Heart left ventricle (tissue), 16 donors: ENCODE results near the gene RUBCNL. TPM values are rescaled to one million over a fixed set of nuclear protein-coding genes. Genes with fewer than 3 reads are reported as not detected.

Experiments used
- ATAC-seq, 4 donors: fragments of 200-7000 bp; cut with Tn5 transposase; one replicate each; pipeline ENCODE4 v1.9.1; 2020 to 2022; ENCODE audit warnings: moderate library complexity in 4 of 4, mild to moderate bottlenecking in 3 of 4, moderate number of reproducible peaks in 1 of 4
- DNase-seq, 5 donors: peaks; one replicate each; pipeline ENCODE4 v3.0.0-alpha.2; 2020
- H3K27ac ChIP-seq, 12 donors: fragments of 200-600 bp; sonication (generic) in 4 of 12; one replicate each; pipeline versions ENCODE4 v1.5.0 to v1.8.0; 2016 to 2022; ENCODE audit warnings: mild to moderate bottlenecking in 2 of 12
- H3K27me3 ChIP-seq, 9 donors: fragments of 200-600 bp; sonication (generic) in 2 of 9; one replicate each; pipeline versions ENCODE4 v1.5.1 to v1.8.0; 2016 to 2022; ENCODE audit warnings: mild to moderate bottlenecking in 3 of 9
- H3K36me3 ChIP-seq, 9 donors: fragments of 200-600 bp; sonication (generic) in 2 of 9; one replicate each; pipeline versions ENCODE4 v1.5.0 to v1.8.0; 2018 to 2022; ENCODE audit warnings: mild to moderate bottlenecking in 2 of 9
- H3K4me1 ChIP-seq, 12 donors: fragments of 200-600 bp; sonication (generic) in 4 of 12; one replicate each; pipeline versions ENCODE4 v1.5.0 to v1.8.0; 2016 to 2022; ENCODE audit warnings: mild to moderate bottlenecking in 3 of 12
- H3K4me3 ChIP-seq, 12 donors: fragments of 200-600 bp; sonication (generic) in 4 of 12; one replicate each; pipeline versions ENCODE4 v1.5.0 to v1.8.0; 2017 to 2022; ENCODE audit warnings: mild to moderate bottlenecking in 9 of 12, moderate library complexity in 4 of 12
- H3K9me3 ChIP-seq, 12 donors: fragments of 200-600 bp; sonication (generic) in 4 of 12; one replicate each; pipeline versions ENCODE4 v1.5.0 to v1.8.0; 2016 to 2022; ENCODE audit warnings: mild to moderate bottlenecking in 1 of 12
- CTCF ChIP-seq, 12 donors: fragments of 200-600 bp; sonication (generic) in 4 of 12; IDR thresholded peaks; one replicate each; pipeline versions ENCODE4 v1.5.0 to v1.8.0; 2018 to 2022; ENCODE audit warnings: antibody characterized with exemption in 12 of 12, mild to moderate bottlenecking in 5 of 12
- POLR2A ChIP-seq, 2 donors: fragments of 450-650 bp; IDR thresholded peaks; one replicate each; pipeline ENCODE4 v1.6.1; 2017; ENCODE audit warnings: antibody characterized with exemption in 2 of 2, mild to moderate bottlenecking in 2 of 2, moderate library complexity in 2 of 2
- WGBS, 4 donors: extraction: QIAGEN DNeasy Blood & Tissue Kit in 2 of 4; methylation state at CpG; one replicate each; pipeline versions ENCODE4 v1.1.5 to v1.1.7; 2013 to 2018; 5-methylcytosine and 5-hydroxymethylcytosine counted together
- intact Hi-C, 10 donors: fragments of 100-400 bp; cut with DNase I; formaldehyde crosslinking; loops; one replicate each; pipeline versions ENCODE4 v1.11.1 to v1.14.2; 2022
- polyA plus RNA-seq, 2 donors: library from polyadenylated mRNA; stranded (reverse); fragments of 200-250 nt; gene quantifications; one replicate each; pipeline ENCODE4 v1.2.3, GENCODE V29; 2013
- total RNA-seq, 9 donors: library from RNA; depleted of rRNA in 2 of 9; stranded (reverse); fragments of >200 nt in 2 of 9; fragmentation: NEBNext Ultra II Directional in 3 of 9; extraction: Animal tissue kit (Norgen Biotek cat#: 25700) in 3 of 9; gene quantifications; one replicate each; pipeline versions ENCODE4 v1.1.0 to v1.2.4, GENCODE V29; 2016 to 2023
- donor health status: ischemic (EF 13 %, LVEDD 7.1; RV severe dilation, severe dysfunction).
- donor health status: healthy with polysubstance abuse.
- donor health status: DM: no; HTN: yes; CAD: no.
- donor health status: DM: no; HTN: no; CAD: no.
- donor health status: ischemic (EF 25% LVEDD 6.9; RV normal size, moderate dysfunction).
- donor health status: ischemic (EF 25% LVEDD 5.7; RV mildly dilated, moderate dysfunction).
- donor health status: healthy.
- donor health status: DM: yes; HTN: yes; CAD: no.
- donor health status: ischemic (EF 35%, LVEDD 5.7; RV mildly dilated, moderate dysfunction).
- donor health status: nonischemic (EF 11% LVEDD 7.7; RV severe dilation, severe dysfunction).
- donor health status: DM: yes; HTN: yes; CAD: no.
- donor health status: PGD.
- donor health status: ischemic (EF 29% LVEDD 5.4; RV normal size, mild dysfunction).
- donor health status: nonischemic (EF 23%, LVEDD 6.1; RV moderate dilation, normal function).

RUBCNL gene
- total and polyA plus RNA-seq, 11 donors, result 0.25 to 5.9 (median 0.44) TPM; not detected in 1

GRCh38 chr13:46342538-46342937 is 44.5 kb downstream of the RUBCNL start:
- no peak for DNase-seq
- Histone ChIP-seq H3K27me3 (no peaks in the 10 kb centered on the region), H3K27ac (peak overlapping the region in 1 of 12 donors; percentile 78), H3K4me3 (no peak overlapping the region), H3K9me3 (no peaks in the 10 kb centered on the region), H3K4me1 (peaks cover 0 to 38% (median 0%) of the 10 kb centered on the region in 12 donors), H3K36me3 (no peaks in the 10 kb centered on the region)
- WGBS, 4 donors, result 69 to 75% (median 72%) methylated on average over 3 of the region's 3 CpGs
- intact Hi-C loops, result no loop called here
- TF ChIP-seq POLR2A (IDR thresholded peaks at IDR 0.05) (no peak), CTCF (IDR thresholded peaks at IDR 0.05) (no peak)
- ATAC-seq, result no peak

GRCh38 chr13:46341112-46341711 is 45.8 kb downstream of the RUBCNL start:
- TF ChIP-seq POLR2A (IDR thresholded peaks at IDR 0.05) (no peak), CTCF (IDR thresholded peaks at IDR 0.05) (no peak)
- no peak for DNase-seq
- Histone ChIP-seq H3K27me3 (no peaks in the 10 kb centered on the region), H3K27ac (peak overlapping the region in 3 of 12 donors; percentile 13 to 78 (median 43)), H3K4me3 (no peak overlapping the region), H3K4me1 (peaks cover 0 to 38% (median 0%) of the 10 kb centered on the region in 12 donors), H3K9me3 (peaks cover 0 to 6% (median 0%) of the 10 kb centered on the region in 12 donors), H3K36me3 (no peaks in the 10 kb centered on the region)
- peak; percentile 26 to 68 (median 57) for ATAC-seq
- WGBS, 4 donors, result 78 to 100% (median 80%) methylated on average over 1 of the region's 1 CpG
- intact Hi-C loops, result no loop called here

GRCh38 chr13:46340631-46341111 is 46.4 kb downstream of the RUBCNL start:
- Histone ChIP-seq H3K9me3 (peaks cover 0 to 6% (median 0%) of the 10 kb centered on the region in 12 donors), H3K4me1 (peaks cover 0 to 38% (median 0%) of the 10 kb centered on the region in 12 donors), H3K27me3 (no peaks in the 10 kb centered on the region), H3K36me3 (no peaks in the 10 kb centered on the region), H3K4me3 (no peak overlapping the region), H3K27ac (peak overlapping the region in 2 of 12 donors; percentile 43 to 78)
- ATAC-seq (no peak), DNase-seq (no peak)
- WGBS, 4 donors, result 88 to 95% (median 94%) methylated on average over 3 of the region's 3 CpGs
- intact Hi-C loops, result no loop called here
- TF ChIP-seq CTCF (IDR thresholded peaks at IDR 0.05) (no peak), POLR2A (IDR thresholded peaks at IDR 0.05) (no peak)

GRCh38 chr13:46340011-46340410 is 47.0 kb downstream of the RUBCNL start:
- peak overlapping the region in 1 of 12 donors; percentile 78 for H3K27ac ChIP-seq
- peaks cover 0 to 38% (median 0%) of the 10 kb centered on the region in 12 donors for H3K4me1 ChIP-seq
- intact Hi-C loops, result no loop called here
- WGBS, 4 donors, result 92 to 98% (median 95%) methylated on average over 1 of the region's 1 CpG
- no peak for TF ChIP-seq CTCF (IDR thresholded peaks at IDR 0.05)
- no peak for TF ChIP-seq POLR2A (IDR thresholded peaks at IDR 0.05)
- DNase-seq (no peak), ATAC-seq (no peak)
- H3K27me3 ChIP-seq, result no peaks in the 10 kb centered on the region
- H3K36me3 ChIP-seq, result no peaks in the 10 kb centered on the region
- H3K9me3 ChIP-seq, result peaks cover 0 to 6% (median 0%) of the 10 kb centered on the region in 12 donors
- no peak overlapping the region for H3K4me3 ChIP-seq
